ENCODE results near the gene FAF1. TPM values are rescaled to one million over a fixed set of nuclear protein-coding genes. Genes with fewer than 3 reads are reported as not detected.
"Not testable (repeated sequence)": the region's sequence is repeated elsewhere in the genome, so short reads cannot be mapped to it uniquely, and the experiment has no call there.

Gene FAF1
- total and polyA plus RNA-seq, 8 donors = 20.1 to 144 (median 27.4) TPM

GRCh38 chr1:50542362-50542761 lies 417.7 kb downstream of the FAF1 start:
- intact Hi-C loops (cut with DNase I; ENCODE audit: low total_unique reads) = no loop called here
- Histone ChIP-seq H3K4me3 (no peak overlapping the region), H3K27ac (no peak overlapping the region), H3K36me3 (peaks cover 0 to 10% (median 0%) of the 10 kb centered on the region in 4 donors), H3K4me1 (no peaks in the 10 kb centered on the region), H3K9me3 (no peaks in the 10 kb centered on the region), H3K27me3 (no peaks in the 10 kb centered on the region)
- TF ChIP-seq POLR2A (IDR thresholded peaks at IDR 0.05) (no peak), POLR2AphosphoS5 (IDR thresholded peaks at IDR 0.05) (no peak), CTCF (IDR thresholded peaks at IDR 0.05) (no peak), EP300 (IDR thresholded peaks at IDR 0.05) (no peak)
- DNase-seq = no peak

GRCh38 chr1:50538476-50538875 lies 421.6 kb downstream of the FAF1 start:
- Histone ChIP-seq H3K36me3 (peaks cover 0 to 17% (median 16%) of the 10 kb centered on the region in 4 donors), H3K9me3 (no peaks in the 10 kb centered on the region), H3K4me1 (no peaks in the 10 kb centered on the region), H3K4me3 (no peak overlapping the region), H3K27me3 (no peaks in the 10 kb centered on the region), H3K27ac (no peak overlapping the region)
- TF ChIP-seq POLR2AphosphoS5 (IDR thresholded peaks at IDR 0.05) = no peak
- intact Hi-C loops (cut with DNase I; ENCODE audit: low total_unique reads) = no loop called here
- DNase-seq = no peak
- 76 to 89% (median 81%) methylated on average over 1 of the region's 1 CpG for WGBS, 5 donors

GRCh38 chr1:50531601-50532000 lies 428.5 kb downstream of the FAF1 start:
- intact Hi-C loops (cut with DNase I; ENCODE audit: low total_unique reads) = no loop called here
- H3K27me3 ChIP-seq = no peaks in the 10 kb centered on the region
- no peak overlapping the region for H3K4me3 ChIP-seq
- no peaks in the 10 kb centered on the region for H3K4me1 ChIP-seq
- H3K27ac ChIP-seq = no peak overlapping the region
- WGBS, 5 donors = 79 to 90% (median 86%) methylated on average over 1 of the region's 1 CpG
- H3K9me3 ChIP-seq = no peaks in the 10 kb centered on the region
- H3K36me3 ChIP-seq = peaks cover 0 to 37% (median 30%) of the 10 kb centered on the region in 4 donors
- TF ChIP-seq POLR2A (IDR thresholded peaks at IDR 0.05) (no peak), CTCF (IDR thresholded peaks at IDR 0.05) (no peak), EP300 (IDR thresholded peaks at IDR 0.05) (no peak), POLR2AphosphoS5 (IDR thresholded peaks at IDR 0.05) (no peak)
- DNase-seq = no peak

- Histone ChIP-seq H3K36me3 (peaks cover 0 to 37% (median 30%) of the 10 kb centered on the region in 4 donors), H3K27ac (no peak overlapping the region), H3K4me3 (no peak overlapping the region), H3K4me1 (no peaks in the 10 kb centered on the region), H3K9me3 (no peaks in the 10 kb centered on the region), H3K27me3 (no peaks in the 10 kb centered on the region)
- TF ChIP-seq EP300 (IDR thresholded peaks at IDR 0.05) (no peak), CTCF (IDR thresholded peaks at IDR 0.05) (no peak), POLR2A (IDR thresholded peaks at IDR 0.05) (no peak), POLR2AphosphoS5 (IDR thresholded peaks at IDR 0.05) (no peak)
- DNase-seq = no peak
- intact Hi-C loops (cut with DNase I; ENCODE audit: low total_unique reads) = no loop called here
- 75 to 90% (median 82%) methylated on average over 2 of the region's 2 CpGs for whole genome bisulfite sequencing, 5 donors
Measured at GRCh38 chr1:50531027-50531426, 429.0 kb downstream of the FAF1 start.

GRCh38 chr1:50529510-50529909 lies 430.6 kb downstream of the FAF1 start:
- peaks cover 0 to 34% (median 29%) of the 10 kb centered on the region in 4 donors for H3K36me3 ChIP-seq
- TF ChIP-seq POLR2AphosphoS5 (IDR thresholded peaks at IDR 0.05) (no peak), CTCF (IDR thresholded peaks at IDR 0.05) (no peak), POLR2A (IDR thresholded peaks at IDR 0.05) (no peak), EP300 (IDR thresholded peaks at IDR 0.05) (no peak)
- no peak overlapping the region for H3K4me3 ChIP-seq
- DNase-seq = no peak
- intact Hi-C loops (cut with DNase I; ENCODE audit: low total_unique reads) = no loop called here
- no peaks in the 10 kb centered on the region for H3K27me3 ChIP-seq
- H3K9me3 ChIP-seq = no peaks in the 10 kb centered on the region
- no peaks in the 10 kb centered on the region for H3K4me1 ChIP-seq
- no peak overlapping the region for H3K27ac ChIP-seq

GRCh38 chr1:50527987-50528320 lies 432.1 kb downstream of the FAF1 start:
- DNase-seq; H3K27me3 ChIP-seq; H3K27ac ChIP-seq; H3K4me3 ChIP-seq; intact Hi-C loops (cut with DNase I; ENCODE audit: low total_unique reads); H3K4me1 ChIP-seq; H3K9me3 ChIP-seq: not testable (repeated sequence)
- WGBS, 5 donors = 94 to 100% (median 98%) methylated on average over 3 of the region's 3 CpGs
- H3K36me3 ChIP-seq = peaks cover 0 to 38% (median 20%) of the 10 kb centered on the region in 4 donors
